Upper lobe of left lung (tissue), 4 donors: ENCODE results near the gene UXS1.

Experiments used
- POLR2A ChIP-seq, 4 donors: fragments of 450-650 bp; IDR thresholded peaks; one replicate each; pipeline ENCODE4 v1.5.1; 2016 to 2017; ENCODE audit warnings: antibody characterized with exemption in 4 of 4, mild to moderate bottlenecking in 2 of 4
- TF ChIP-seq, protein P1 (sequence below), 6 experiments: fragments of 450-650 bp in 4 of 6; fragments of 200-600 bp in 2 of 6; sonication (generic) in 2 of 6; IDR thresholded peaks; one replicate each; pipeline ENCODE4 v1.5.1; 2016 to 2019; ENCODE audit warnings: antibody characterized with exemption in 6 of 6

GRCh38 chr2:106097038-106098000 lies 96.8 kb downstream of the UXS1 start:
- TF ChIP-seq, protein P1, sequence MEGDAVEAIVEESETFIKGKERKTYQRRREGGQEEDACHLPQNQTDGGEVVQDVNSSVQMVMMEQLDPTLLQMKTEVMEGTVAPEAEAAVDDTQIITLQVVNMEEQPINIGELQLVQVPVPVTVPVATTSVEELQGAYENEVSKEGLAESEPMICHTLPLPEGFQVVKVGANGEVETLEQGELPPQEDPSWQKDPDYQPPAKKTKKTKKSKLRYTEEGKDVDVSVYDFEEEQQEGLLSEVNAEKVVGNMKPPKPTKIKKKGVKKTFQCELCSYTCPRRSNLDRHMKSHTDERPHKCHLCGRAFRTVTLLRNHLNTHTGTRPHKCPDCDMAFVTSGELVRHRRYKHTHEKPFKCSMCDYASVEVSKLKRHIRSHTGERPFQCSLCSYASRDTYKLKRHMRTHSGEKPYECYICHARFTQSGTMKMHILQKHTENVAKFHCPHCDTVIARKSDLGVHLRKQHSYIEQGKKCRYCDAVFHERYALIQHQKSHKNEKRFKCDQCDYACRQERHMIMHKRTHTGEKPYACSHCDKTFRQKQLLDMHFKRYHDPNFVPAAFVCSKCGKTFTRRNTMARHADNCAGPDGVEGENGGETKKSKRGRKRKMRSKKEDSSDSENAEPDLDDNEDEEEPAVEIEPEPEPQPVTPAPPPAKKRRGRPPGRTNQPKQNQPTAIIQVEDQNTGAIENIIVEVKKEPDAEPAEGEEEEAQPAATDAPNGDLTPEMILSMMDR (IDR thresholded peaks at IDR 0.05), result no peak
- no peak for TF ChIP-seq POLR2A (IDR thresholded peaks at IDR 0.05)
